ENCODE data around the gene ABCA9.

Gene ABCA9

GRCh38 chr17:69069226-69069750 is 8.6 kb upstream of the ABCA9 start:
- DNase-seq (ENCODE audit: low spot score), result no peak
- FAIRE-seq, result no peak

GRCh38 chr17:69067274-69068047 is 6.7 kb upstream of the ABCA9 start:
- FAIRE-seq (no peak), DNase-seq (ENCODE audit: low spot score) (no peak)

GRCh38 chr17:69066482-69066881 is 5.8 kb upstream of the ABCA9 start:
- DNase-seq (ENCODE audit: low spot score) (no peak), FAIRE-seq (no peak)

- FAIRE-seq (no peak), DNase-seq (ENCODE audit: low spot score) (no peak)
Measured at GRCh38 chr17:69065113-69065512, 4.4 kb upstream of the ABCA9 start.

GRCh38 chr17:69064476-69064875 is 3.7 kb upstream of the ABCA9 start:
- FAIRE-seq (no peak), DNase-seq (ENCODE audit: low spot score) (no peak)

GRCh38 chr17:69064001-69064400 is 3.3 kb upstream of the ABCA9 start:
- FAIRE-seq (no peak), DNase-seq (ENCODE audit: low spot score) (no peak)

- FAIRE-seq (no peak), DNase-seq (ENCODE audit: low spot score) (no peak)
Measured at GRCh38 chr17:69062860-69063581, 2.3 kb upstream of the ABCA9 start.

GRCh38 chr17:69061721-69062556 is 1.2 kb upstream of the ABCA9 start:
- FAIRE-seq (no peak), DNase-seq (ENCODE audit: low spot score) (no peak)

GRCh38 chr17:69059458-69060175 is 1.1 kb downstream of the ABCA9 start:
- FAIRE-seq, result no peak
- DNase-seq (ENCODE audit: low spot score), result no peak

GRCh38 chr17:69058165-69058564 is 2.6 kb downstream of the ABCA9 start:
- DNase-seq (ENCODE audit: low spot score), result no peak
- FAIRE-seq, result no peak

- no peak for DNase-seq (ENCODE audit: low spot score)
- FAIRE-seq, result no peak
Measured at GRCh38 chr17:69057280-69057679, 3.4 kb downstream of the ABCA9 start.

GRCh38 chr17:69056179-69056823 is 4.4 kb downstream of the ABCA9 start:
- FAIRE-seq (no peak), DNase-seq (ENCODE audit: low spot score) (no peak)

- FAIRE-seq (no peak), DNase-seq (ENCODE audit: low spot score) (no peak)
Measured at GRCh38 chr17:69055334-69055733, 5.4 kb downstream of the ABCA9 start.

- DNase-seq (ENCODE audit: low spot score), result no peak
Measured at GRCh38 chr17:69050999-69051775, 9.5 kb downstream of the ABCA9 start.

GRCh38 chr17:69048634-69049033 is 12.1 kb downstream of the ABCA9 start:
- DNase-seq (ENCODE audit: low spot score) (no peak), FAIRE-seq (no peak)

More at GRCh38 chr17:69050999-69051775, 9.5 kb downstream of the ABCA9 start:
- no peak for FAIRE-seq

- no peak for DNase-seq (ENCODE audit: low spot score)
- FAIRE-seq, result no peak
Measured at GRCh38 chr17:69047368-69048263, 13.1 kb downstream of the ABCA9 start.

GRCh38 chr17:69046121-69046807 is 14.5 kb downstream of the ABCA9 start:
- DNase-seq (ENCODE audit: low spot score), result no peak

GRCh38 chr17:69045646-69046045 is 15.1 kb downstream of the ABCA9 start:
- no peak for FAIRE-seq
- DNase-seq (ENCODE audit: low spot score), result no peak

More at GRCh38 chr17:69046121-69046807, 14.5 kb downstream of the ABCA9 start:
- no peak for FAIRE-seq

Measured in urothelium cell line (cell line).